Erythroblast (primary cell): ENCODE measurements around the gene HLA-E.

Source experiments
- GATA1 ChIP-seq: IDR thresholded peaks from 2 replicates; pipeline ENCODE4 v1.6.1; 2011; ENCODE audit warnings: low read depth, mild to moderate bottlenecking, control low read depth, low read length, moderate library complexity
- POLR2A ChIP-seq: IDR thresholded peaks from 2 replicates; pipeline ENCODE4 v1.6.1; 2011; ENCODE audit warnings: mild to moderate bottlenecking, low read length

- TF ChIP-seq POLR2A (no peak), GATA1 (no peak)
These were observed 3.0 kb downstream of the HLA-E start for GRCh38 chr6:30491991-30492952.
